ENCODE measurements around the gene CYP2E1.
"Not testable (repeated sequence)": the region's sequence is repeated elsewhere in the genome, so short reads cannot be mapped to it uniquely, and the experiment has no call there.

The CYP2E1 gene

DNA sequence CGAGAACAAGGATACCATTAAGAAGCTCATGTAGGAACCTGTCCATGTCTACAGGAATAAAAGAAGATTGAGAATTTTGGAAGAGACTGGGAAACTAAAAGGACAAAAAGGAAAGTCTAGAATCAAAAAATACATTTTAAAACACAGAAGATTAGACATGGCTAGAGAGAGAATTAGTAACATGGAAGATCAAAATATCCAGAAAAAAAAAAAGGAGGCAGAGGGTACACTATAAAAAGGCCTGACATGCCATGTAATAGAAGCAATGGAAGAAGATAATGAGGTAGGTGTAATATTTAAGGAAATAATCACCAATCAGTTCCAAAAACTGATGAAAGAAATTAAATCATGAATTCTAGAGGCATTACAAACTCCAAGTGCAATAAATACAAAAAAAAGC, 46.3 kb downstream of the CYP2E1 start:
- not testable (repeated sequence) for DNase-seq (ENCODE audit: low spot score)

DNA sequence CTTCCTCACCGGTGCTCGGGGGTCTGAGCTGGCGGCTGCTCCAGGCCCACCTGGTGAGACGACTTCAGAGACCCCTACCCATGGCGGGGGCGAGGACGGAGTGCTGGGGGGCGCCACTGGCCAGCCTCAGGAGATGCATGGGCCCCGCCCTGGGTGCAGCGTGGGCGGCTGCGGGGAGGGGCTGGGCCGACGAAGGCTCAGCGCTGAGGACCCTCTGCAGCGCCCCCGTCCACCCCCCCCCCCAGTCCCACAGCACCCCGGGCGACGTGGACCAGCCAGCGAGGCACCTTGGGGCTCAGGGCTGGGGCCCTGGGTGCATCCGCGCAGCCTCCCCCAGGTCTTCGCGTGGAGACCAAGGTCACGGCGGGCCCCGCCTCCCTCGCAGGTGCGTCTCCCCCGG, 49.9 kb downstream of the CYP2E1 start:
- DNase-seq (ENCODE audit: low spot score): not testable (repeated sequence)
